Spleen (tissue), 11 donors: Measurements from ENCODE around the gene AK2. TPM values are rescaled to one million over a fixed set of nuclear protein-coding genes. Genes with fewer than 3 reads are reported as not detected.
"Not testable (repeated sequence)": the region's sequence is repeated elsewhere in the genome, so short reads cannot be mapped to it uniquely, and the experiment has no call there.

Source experiments
- DNase-seq: peaks from one replicate; pipeline ENCODE4 v3.0.0-alpha.2; 2020
- H3K27ac ChIP-seq, 8 donors: fragments of 200-600 bp; sonication (generic) in 7 of 8; 1 replicate in 4 of 8; 2 replicates in 4 of 8; pipeline versions ENCODE4 v1.5.0 to v1.8.0; 2016 to 2021; ENCODE audit warnings: inconsistent platforms in 4 of 8, mild to moderate bottlenecking in 4 of 8, moderate library complexity in 1 of 8
- H3K27me3 ChIP-seq, 7 donors: fragments of 200-600 bp; sonication (generic) in 6 of 7; replicated peaks in 1 of 7; 1 replicate in 4 of 7; 2 replicates in 3 of 7; pipeline versions ENCODE4 v1.5.0 to v1.8.0; 2016 to 2021; ENCODE audit warnings: inconsistent platforms in 3 of 7, mild to moderate bottlenecking in 1 of 7
- H3K36me3 ChIP-seq, 6 donors: fragments of 200-600 bp; sonication (generic) in 5 of 6; 1 replicate in 4 of 6; 2 replicates in 2 of 6; pipeline versions ENCODE4 v1.5.0 to v1.8.0; 2016 to 2021; ENCODE audit warnings: inconsistent platforms in 2 of 6
- H3K4me1 ChIP-seq, 6 donors: fragments of 200-600 bp; sonication (generic) in 5 of 6; 1 replicate in 3 of 6; 2 replicates in 3 of 6; pipeline versions ENCODE4 v1.5.0 to v1.8.0; 2016 to 2021; ENCODE audit warnings: inconsistent platforms in 3 of 6
- H3K4me3 ChIP-seq, 8 donors: fragments of 200-600 bp; sonication (generic) in 7 of 8; 1 replicate in 4 of 8; 2 replicates in 4 of 8; pipeline versions ENCODE4 v1.5.0 to v1.8.0; 2016 to 2021; ENCODE audit warnings: inconsistent platforms in 4 of 8, mild to moderate bottlenecking in 4 of 8, moderate library complexity in 2 of 8
- H3K9me3 ChIP-seq, 8 donors: fragments of 200-600 bp; sonication (generic) in 7 of 8; 1 replicate in 4 of 8; 2 replicates in 4 of 8; pipeline versions ENCODE4 v1.5.0 to v1.8.0; 2016 to 2021; ENCODE audit warnings: inconsistent platforms in 4 of 8
- CTCF ChIP-seq, 11 experiments: fragments of 200-600 bp in 7 of 11; fragments of 450-650 bp in 4 of 11; sonication (generic) in 4 of 11; IDR thresholded peaks in 8 of 11; conservative IDR thresholded peaks in 3 of 11; 1 replicate in 7 of 11; 2 replicates in 4 of 11; pipeline versions ENCODE4 v1.4.0 to v1.8.0; 2016 to 2021; ENCODE audit warnings: antibody characterized with exemption in 11 of 11, inconsistent platforms in 4 of 11, mild to moderate bottlenecking in 1 of 11
- POLR2A ChIP-seq, 3 donors: fragments of 450-650 bp; IDR thresholded peaks; one replicate each; pipeline ENCODE4 v1.5.1; 2017; ENCODE audit warnings: antibody characterized with exemption in 3 of 3, mild to moderate bottlenecking in 1 of 3
- POLR2AphosphoS5 ChIP-seq, 3 donors: sonication (generic); formaldehyde crosslinking; IDR thresholded peaks; one replicate each; pipeline ENCODE4 v1.5.1; 2017; ENCODE audit warnings: antibody characterized with exemption in 3 of 3
- WGBS, 5 donors: extraction: QIAGEN DNeasy Blood & Tissue Kit in 3 of 5; methylation state at CpG; one replicate each; pipeline versions ENCODE4 v1.1.5 to v1.1.7; 2013 to 2018; 5-methylcytosine and 5-hydroxymethylcytosine counted together
- intact Hi-C: fragments of 100-400 bp; cut with DNase I; formaldehyde crosslinking; loops from one replicate; pipeline ENCODE4 v1.15.0; 2023; ENCODE audit warnings: low total_unique reads
- polyA plus RNA-seq, 3 donors: library from polyadenylated mRNA; stranded (reverse); fragments of 200-250 nt; gene quantifications; one replicate each; pipeline ENCODE4 v1.2.1, GENCODE V29; 2013
- total RNA-seq, 7 donors: library from RNA; depleted of rRNA in 3 of 7; stranded (reverse); fragments of >200 nt in 3 of 7; fragmentation: NEBNext Ultra II Directional in 4 of 7; extraction: Animal tissue kit (Norgen Biotek cat#: 25700) in 4 of 7; gene quantifications; one replicate each; pipeline versions ENCODE4 v1.1.0 to v1.2.1, GENCODE V29; 2016 to 2021
- donor health status: healthy with polysubstance abuse.
- donor health status: DM: no; HTN: no; CAD: no; lungs with moderate emphysema.
- donor health status: DM: no; HTN: no; CAD: no.
- donor health status: Bipolar disorder and iron deficiency.
- donor health status: healthy.
- donor health status: DM: no; HTN: no; CAD: no.
- donor health status: DM: yes; HTN: yes; CAD: no.

The AK2 gene
- total and polyA plus RNA-seq, 10 donors = 42.8 to 139 (median 92.3) TPM

GRCh38 chr1:32997381-32997891 is 39.2 kb downstream of the AK2 start:
- Histone ChIP-seq H3K4me1 (peaks cover 13 to 69% (median 51%) of the 10 kb centered on the region in 6 donors), H3K36me3 (no peaks in the 10 kb centered on the region), H3K27me3 (no peaks in the 10 kb centered on the region), H3K27ac (peak overlapping the region; percentile 6 to 88 (median 75)), H3K9me3 (no peaks in the 10 kb centered on the region), H3K4me3 (peak overlapping the region in 1 of 8 donors; percentile 27)
- WGBS, 5 donors = 43 to 54% (median 50%) methylated on average over 2 of the region's 2 CpGs
- no peak for DNase-seq
- intact Hi-C loops = no loop called here
- TF ChIP-seq POLR2AphosphoS5 (IDR thresholded peaks at IDR 0.05) (no peak), CTCF (IDR thresholded peaks at IDR 0.05 in 8 of 11, conservative IDR thresholded peaks at IDR 0.05 in 3 of 11) (no peak), POLR2A (IDR thresholded peaks at IDR 0.05) (no peak)

- Histone ChIP-seq H3K4me1 (peaks cover 38 to 97% (median 77%) of the 10 kb centered on the region in 6 donors), H3K4me3 (peak overlapping the region in 1 of 8 donors; percentile 48), H3K27ac (peak overlapping the region in 7 of 8 donors; percentile 68 to 94 (median 88))
- 76 to 85% (median 81%) methylated on average over 8 of the region's 8 CpGs for WGBS, 5 donors
- H3K36me3 ChIP-seq, intact Hi-C loops, H3K9me3 ChIP-seq, H3K27me3 ChIP-seq, DNase-seq: not testable (repeated sequence)
These were observed 43.4 kb downstream of the AK2 start for GRCh38 chr1:32993324-32993636.

GRCh38 chr1:32992489-32993323 is 44.0 kb downstream of the AK2 start:
- Histone ChIP-seq H3K4me3 (peak overlapping the region in 1 of 8 donors; percentile 48), H3K27me3 (no peaks in the 10 kb centered on the region), H3K36me3 (no peaks in the 10 kb centered on the region), H3K27ac (peak overlapping the region; percentile 38 to 94 (median 87)), H3K4me1 (peaks cover 33 to 95% (median 72%) of the 10 kb centered on the region in 6 donors), H3K9me3 (no peaks in the 10 kb centered on the region)
- WGBS, 5 donors = 35 to 54% (median 41%) methylated on average over 7 of the region's 7 CpGs
- TF ChIP-seq CTCF (IDR thresholded peaks at IDR 0.05 in 8 of 11, conservative IDR thresholded peaks at IDR 0.05 in 3 of 11) (peak in 1 of 11 experiments; percentile 7), POLR2A (IDR thresholded peaks at IDR 0.05) (no peak), POLR2AphosphoS5 (IDR thresholded peaks at IDR 0.05) (peak in 2 of 3 donors; percentile 78 to 79)
- intact Hi-C loops = no loop called here
- DNase-seq = peak; percentile 92

- Histone ChIP-seq H3K4me3 (peak overlapping the region in 1 of 8 donors; percentile 48), H3K27me3 (no peaks in the 10 kb centered on the region), H3K4me1 (peaks cover 32 to 88% (median 65%) of the 10 kb centered on the region in 6 donors), H3K9me3 (no peaks in the 10 kb centered on the region), H3K36me3 (no peaks in the 10 kb centered on the region), H3K27ac (peak overlapping the region; percentile 38 to 94 (median 87))
- DNase-seq = peak; percentile 82
- intact Hi-C loops = no loop called here
- 46 to 65% (median 50%) methylated on average over 8 to 9 of the region's 9 CpGs for WGBS, 5 donors
- TF ChIP-seq POLR2A (IDR thresholded peaks at IDR 0.05) (peak in 1 of 3 donors; percentile 13), CTCF (IDR thresholded peaks at IDR 0.05 in 8 of 11, conservative IDR thresholded peaks at IDR 0.05 in 3 of 11) (no peak)
These were observed 44.7 kb downstream of the AK2 start for GRCh38 chr1:32991819-32992488.
